ENCODE data around the gene RASAL2. TPM values are rescaled to one million over a fixed set of nuclear protein-coding genes. Genes with fewer than 3 reads are reported as not detected.

The RASAL2 gene
- total RNA-seq, 4 donors from 2014 or later: 31.8 to 48.3 (median 37.8) TPM

DNA sequence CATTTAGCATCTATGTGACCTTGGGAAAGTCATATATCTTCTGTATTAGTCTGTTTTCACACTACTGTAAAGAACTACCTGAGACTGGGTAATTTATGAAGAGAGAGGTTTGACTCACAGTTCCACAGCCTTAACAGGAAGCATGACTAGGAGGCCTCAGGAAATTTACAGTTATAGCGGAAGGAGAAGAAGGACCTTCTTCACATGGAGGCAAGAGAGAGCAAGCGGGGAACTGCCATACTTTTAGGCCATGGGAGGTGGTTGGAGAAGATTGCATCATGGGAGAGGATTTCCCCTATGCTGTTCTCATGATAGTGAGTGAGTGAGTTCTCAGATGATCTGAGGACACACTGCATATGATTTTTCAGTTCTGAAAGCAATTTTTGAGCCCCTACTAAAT, 315.0 kb downstream of the RASAL2 start:
- no peaks in the 10 kb centered on the region for H3K4me1 ChIP-seq
- H3K36me3 ChIP-seq: no peaks in the 10 kb centered on the region
- no peak overlapping the region for H3K27ac ChIP-seq
- no peak overlapping the region for H3K4me3 ChIP-seq
- TF ChIP-seq EP300 (IDR thresholded peaks at IDR 0.05): no peak
- no peak for TF ChIP-seq POLR2A (IDR thresholded peaks at IDR 0.05)
- 93% methylated on average over 2 of the region's 2 CpGs for WGBS
- no peak for DNase-seq (ENCODE audit: low spot score in 2 of 2)
- no peaks in the 10 kb centered on the region for H3K9me3 ChIP-seq
- no peaks in the 10 kb centered on the region for H3K27me3 ChIP-seq

DNA sequence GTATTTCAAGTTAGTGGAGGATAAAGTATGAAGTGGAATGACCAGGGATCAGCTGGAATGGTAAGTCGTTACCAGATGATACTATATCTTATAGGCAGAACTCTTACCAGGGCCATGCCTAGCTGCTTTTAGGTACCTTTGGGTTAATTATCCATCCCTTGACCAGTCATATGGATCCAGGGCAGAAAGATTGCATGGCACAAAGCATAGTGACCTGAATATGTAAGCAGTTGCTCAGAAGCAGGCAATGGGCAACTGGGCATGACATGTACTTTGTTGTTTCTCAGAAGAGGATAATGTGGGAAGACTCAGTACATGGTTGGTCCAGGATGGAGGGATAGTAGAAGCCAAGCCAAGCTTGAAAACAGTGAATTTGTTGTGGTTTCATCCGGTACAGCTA, 315.6 kb downstream of the RASAL2 start:
- TF ChIP-seq EP300 (IDR thresholded peaks at IDR 0.05): no peak
- TF ChIP-seq, protein P1, sequence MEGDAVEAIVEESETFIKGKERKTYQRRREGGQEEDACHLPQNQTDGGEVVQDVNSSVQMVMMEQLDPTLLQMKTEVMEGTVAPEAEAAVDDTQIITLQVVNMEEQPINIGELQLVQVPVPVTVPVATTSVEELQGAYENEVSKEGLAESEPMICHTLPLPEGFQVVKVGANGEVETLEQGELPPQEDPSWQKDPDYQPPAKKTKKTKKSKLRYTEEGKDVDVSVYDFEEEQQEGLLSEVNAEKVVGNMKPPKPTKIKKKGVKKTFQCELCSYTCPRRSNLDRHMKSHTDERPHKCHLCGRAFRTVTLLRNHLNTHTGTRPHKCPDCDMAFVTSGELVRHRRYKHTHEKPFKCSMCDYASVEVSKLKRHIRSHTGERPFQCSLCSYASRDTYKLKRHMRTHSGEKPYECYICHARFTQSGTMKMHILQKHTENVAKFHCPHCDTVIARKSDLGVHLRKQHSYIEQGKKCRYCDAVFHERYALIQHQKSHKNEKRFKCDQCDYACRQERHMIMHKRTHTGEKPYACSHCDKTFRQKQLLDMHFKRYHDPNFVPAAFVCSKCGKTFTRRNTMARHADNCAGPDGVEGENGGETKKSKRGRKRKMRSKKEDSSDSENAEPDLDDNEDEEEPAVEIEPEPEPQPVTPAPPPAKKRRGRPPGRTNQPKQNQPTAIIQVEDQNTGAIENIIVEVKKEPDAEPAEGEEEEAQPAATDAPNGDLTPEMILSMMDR (IDR thresholded peaks at IDR 0.05): no peak
- TF ChIP-seq POLR2A (IDR thresholded peaks at IDR 0.05): no peak
- TF ChIP-seq POLR2AphosphoS5 (IDR thresholded peaks at IDR 0.05): no peak
- no peak overlapping the region for H3K27ac ChIP-seq
- H3K4me3 ChIP-seq: no peak overlapping the region
- H3K36me3 ChIP-seq: no peaks in the 10 kb centered on the region
- no peaks in the 10 kb centered on the region for H3K4me1 ChIP-seq
- H3K9me3 ChIP-seq: no peaks in the 10 kb centered on the region
- H3K27me3 ChIP-seq: no peaks in the 10 kb centered on the region
- no peak for DNase-seq (ENCODE audit: low spot score in 2 of 2)
- 93% methylated on average over 2 of the region's 2 CpGs for WGBS

DNA sequence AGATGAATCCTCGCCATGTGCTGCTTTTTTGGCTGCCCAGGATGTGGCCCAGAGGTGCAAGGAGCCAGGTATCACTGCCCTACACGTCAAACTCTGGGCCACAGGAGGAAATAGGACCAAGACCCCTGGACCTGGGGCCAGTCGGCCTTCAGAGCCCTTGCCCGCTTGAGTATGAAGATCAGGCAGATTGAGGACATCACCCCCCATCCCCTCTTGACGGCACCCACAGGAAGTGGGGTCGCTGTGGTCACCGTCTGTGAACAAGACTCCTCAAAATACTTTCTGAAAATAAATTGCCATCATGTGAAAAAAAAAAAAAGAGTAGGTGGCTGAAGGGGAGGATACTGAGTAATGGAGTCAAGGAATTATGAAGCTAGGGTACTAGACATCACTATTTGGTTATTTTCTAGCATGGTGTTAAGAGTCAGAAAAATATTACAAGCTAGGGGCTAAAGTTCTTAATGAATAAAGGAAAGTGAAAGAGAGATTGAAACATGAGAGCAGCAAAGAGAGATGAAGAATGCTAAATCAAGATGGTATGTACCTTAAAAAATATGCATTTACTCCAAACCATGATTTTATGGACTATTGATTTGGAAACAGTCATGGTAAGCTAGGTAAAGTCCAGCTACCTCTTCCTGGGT, 318.0 kb downstream of the RASAL2 start:
- Histone ChIP-seq H3K4me3 (no peak overlapping the region), H3K27me3 (no peaks in the 10 kb centered on the region), H3K9me3 (peaks cover 3% of the 10 kb centered on the region), H3K4me1 (no peaks in the 10 kb centered on the region), H3K27ac (no peak overlapping the region), H3K36me3 (no peaks in the 10 kb centered on the region)
- no peak for DNase-seq (ENCODE audit: low spot score in 2 of 2)
- WGBS: 93% methylated on average over 7 of the region's 7 CpGs
- TF ChIP-seq, protein P1 (IDR thresholded peaks at IDR 0.05): no peak
- TF ChIP-seq POLR2AphosphoS5 (IDR thresholded peaks at IDR 0.05): no peak
- TF ChIP-seq EP300 (IDR thresholded peaks at IDR 0.05): no peak
- no peak for TF ChIP-seq POLR2A (IDR thresholded peaks at IDR 0.05)

DNA sequence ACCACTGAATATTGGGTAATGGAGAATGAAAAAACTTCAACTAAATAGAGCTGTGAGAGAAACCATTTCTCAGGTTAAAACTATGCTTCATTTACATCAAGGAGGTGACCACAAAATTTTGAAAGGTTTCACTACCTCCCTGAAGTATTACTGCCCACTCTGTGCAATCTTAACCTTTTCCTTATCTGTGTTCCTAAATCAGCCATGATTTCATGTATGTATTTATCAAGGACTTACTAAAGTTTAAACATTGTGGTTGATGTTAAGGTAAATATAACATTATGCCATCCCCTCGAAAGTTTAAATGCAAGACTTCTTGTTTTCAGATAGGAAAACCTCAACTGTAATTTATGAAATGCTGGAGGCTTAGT, 318.5 kb downstream of the RASAL2 start:
- Histone ChIP-seq H3K4me3 (no peak overlapping the region), H3K27ac (no peak overlapping the region), H3K27me3 (no peaks in the 10 kb centered on the region), H3K9me3 (peaks cover 3% of the 10 kb centered on the region), H3K4me1 (no peaks in the 10 kb centered on the region), H3K36me3 (no peaks in the 10 kb centered on the region)
- DNase-seq (ENCODE audit: low spot score in 2 of 2): no peak
- WGBS: 69% methylated on average over 1 of the region's 1 CpG
- no peak for TF ChIP-seq EP300 (IDR thresholded peaks at IDR 0.05)
- no peak for TF ChIP-seq POLR2A (IDR thresholded peaks at IDR 0.05)
- TF ChIP-seq, protein P1 (IDR thresholded peaks at IDR 0.05): no peak
- no peak for TF ChIP-seq POLR2AphosphoS5 (IDR thresholded peaks at IDR 0.05)

DNA sequence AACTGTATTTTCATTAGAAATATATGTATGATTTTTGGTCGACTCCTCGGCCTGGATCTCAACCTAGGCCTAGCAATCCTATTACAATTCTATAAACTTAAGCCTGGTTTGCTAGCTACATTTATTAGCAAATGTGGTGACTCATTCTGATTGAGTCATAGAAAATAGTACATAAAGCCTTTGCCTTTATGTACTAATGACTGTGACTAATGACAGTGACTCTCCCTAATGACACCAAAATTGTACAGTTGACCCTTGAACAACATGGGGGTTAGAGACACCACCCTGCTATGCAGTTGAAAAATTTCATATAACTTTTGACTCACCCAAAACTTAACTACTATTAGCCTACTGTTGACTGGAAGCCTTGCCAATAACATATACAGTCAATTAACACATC, 324.0 kb downstream of the RASAL2 start:
- 92% methylated on average over 2 of the region's 2 CpGs for WGBS
- H3K9me3 ChIP-seq: peaks cover 3% of the 10 kb centered on the region
- no peaks in the 10 kb centered on the region for H3K4me1 ChIP-seq
- no peaks in the 10 kb centered on the region for H3K27me3 ChIP-seq
- H3K36me3 ChIP-seq: no peaks in the 10 kb centered on the region
- TF ChIP-seq POLR2AphosphoS5 (IDR thresholded peaks at IDR 0.05) (no peak), EP300 (IDR thresholded peaks at IDR 0.05) (no peak)
- H3K4me3 ChIP-seq: no peak overlapping the region
- H3K27ac ChIP-seq: no peak overlapping the region
- no peak for DNase-seq (ENCODE audit: low spot score in 2 of 2)

DNA sequence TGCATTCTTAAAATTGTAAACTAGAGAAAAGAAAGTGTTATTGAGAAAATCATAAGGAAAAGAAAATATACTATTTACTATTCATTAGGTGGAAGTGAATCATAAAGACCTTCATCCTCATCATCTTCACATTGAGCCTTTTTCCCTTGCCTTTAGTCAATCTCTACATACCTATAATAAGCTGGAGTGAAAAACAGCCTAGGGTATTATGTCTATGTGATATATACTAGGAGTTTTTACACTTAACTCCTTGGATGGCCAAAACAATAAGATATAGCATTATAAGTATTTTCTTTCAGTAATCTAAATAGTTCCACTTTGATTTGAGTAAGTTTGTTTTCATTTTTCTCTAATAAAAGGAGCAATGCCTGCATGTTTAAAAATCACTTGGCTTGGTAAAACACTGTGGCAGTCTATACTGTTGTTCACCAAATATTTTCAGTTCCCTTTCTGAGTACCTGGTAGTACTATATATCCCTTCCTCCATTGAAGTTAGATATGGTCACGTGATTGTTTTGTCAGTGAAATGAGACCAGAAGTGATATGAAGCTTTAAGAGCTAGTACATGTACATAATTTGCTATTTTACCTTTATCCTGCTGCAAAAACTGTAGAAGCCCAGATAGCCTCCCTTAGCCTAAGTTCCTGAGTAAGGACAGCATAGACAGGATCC, 324.5 kb downstream of the RASAL2 start:
- H3K4me1 ChIP-seq: no peaks in the 10 kb centered on the region
- no peaks in the 10 kb centered on the region for H3K27me3 ChIP-seq
- WGBS: 97% methylated on average over 1 of the region's 1 CpG
- no peaks in the 10 kb centered on the region for H3K36me3 ChIP-seq
- no peak for DNase-seq (ENCODE audit: low spot score in 2 of 2)
- H3K27ac ChIP-seq: no peak overlapping the region
- H3K4me3 ChIP-seq: no peak overlapping the region
- H3K9me3 ChIP-seq: peaks cover 3% of the 10 kb centered on the region
- TF ChIP-seq POLR2AphosphoS5 (IDR thresholded peaks at IDR 0.05) (no peak), POLR2A (IDR thresholded peaks at IDR 0.05) (no peak), EP300 (IDR thresholded peaks at IDR 0.05) (no peak)

Measured in suprapubic skin (tissue), 4 donors.